NCI-H524 treated with DMSO at 0.1 percent for 48 hours (cell line): ENCODE data around the gene FBXO11.
"Not testable (repeated sequence)": the region's sequence is repeated elsewhere in the genome, so short reads cannot be mapped to it uniquely, and the experiment has no call there.

ENCODE experiments used
- DNase-seq: peaks from one replicate; lab custom pipeline; 2025; lab: John Stamatoyannopoulos, UW

FBXO11 gene

DNA sequence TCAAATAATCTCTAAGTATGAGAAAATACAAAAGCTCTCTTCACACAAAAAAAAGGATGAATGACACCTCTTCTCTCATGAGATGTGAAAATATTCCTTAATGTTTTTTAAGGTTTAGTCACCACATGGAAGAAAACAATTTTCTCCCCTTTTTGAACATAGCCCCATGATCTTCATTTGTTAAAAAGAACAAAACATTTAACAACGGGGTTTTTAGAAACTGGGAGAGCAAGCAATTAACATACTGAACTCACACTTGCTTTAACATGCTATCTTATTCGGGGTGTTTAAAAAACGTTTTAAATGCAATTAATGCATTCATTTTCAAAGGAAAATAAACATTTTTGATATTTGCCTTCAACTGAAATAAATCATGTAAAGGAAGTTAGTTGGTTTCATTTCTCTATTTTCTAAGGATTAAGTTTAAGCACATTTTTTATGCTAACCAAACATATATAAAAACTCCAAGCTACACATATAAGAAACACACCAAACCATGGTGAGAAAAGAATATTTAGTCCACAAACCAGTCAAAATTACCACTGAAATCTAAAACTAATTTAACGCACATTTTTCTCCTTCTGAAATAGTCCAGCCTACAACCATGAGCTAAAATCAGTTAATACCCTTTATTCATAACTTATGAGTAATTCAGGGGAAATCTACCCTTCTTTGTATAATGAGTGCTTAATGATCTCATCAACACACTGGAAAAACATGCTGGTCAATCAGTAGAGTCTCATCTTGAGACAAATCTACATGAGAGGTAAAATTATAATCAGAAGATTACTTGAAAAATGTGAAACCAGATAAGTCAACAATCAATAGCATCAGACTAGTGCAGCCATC, 8.2 kb downstream of the FBXO11 start:
- no peak for DNase-seq

DNA sequence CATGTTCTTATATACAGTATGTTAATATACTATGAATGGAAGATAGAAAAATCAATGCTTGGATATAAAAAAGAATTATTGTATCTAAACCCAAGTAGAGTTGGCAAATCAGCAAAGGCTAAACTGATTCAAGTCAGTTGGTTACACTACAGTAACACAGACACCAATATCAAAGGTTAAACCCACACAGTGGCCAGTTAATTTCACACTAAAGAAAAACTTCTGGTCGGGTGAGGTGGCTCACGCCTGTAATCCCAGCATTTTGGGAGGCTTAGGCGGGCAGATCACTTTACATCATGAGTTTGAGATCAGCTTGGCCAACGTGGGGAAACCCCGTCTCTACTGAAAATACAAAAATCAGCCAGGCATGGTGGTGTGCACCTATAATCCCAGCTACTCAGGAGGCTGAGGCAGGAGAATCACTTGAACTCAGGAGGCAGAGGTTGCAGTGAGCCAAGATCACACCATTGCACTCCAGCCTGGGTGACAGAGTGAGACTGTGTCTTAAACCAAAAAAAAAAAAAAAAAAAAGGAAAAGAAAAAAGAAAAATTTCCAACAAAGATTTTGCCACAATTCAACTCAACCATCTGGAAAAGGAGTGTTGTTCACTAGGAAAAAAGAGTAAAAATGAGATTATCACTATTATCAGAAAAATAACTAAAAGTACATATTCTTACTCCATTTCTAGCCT, 9.0 kb downstream of the FBXO11 start:
- not testable (repeated sequence) for DNase-seq

DNA sequence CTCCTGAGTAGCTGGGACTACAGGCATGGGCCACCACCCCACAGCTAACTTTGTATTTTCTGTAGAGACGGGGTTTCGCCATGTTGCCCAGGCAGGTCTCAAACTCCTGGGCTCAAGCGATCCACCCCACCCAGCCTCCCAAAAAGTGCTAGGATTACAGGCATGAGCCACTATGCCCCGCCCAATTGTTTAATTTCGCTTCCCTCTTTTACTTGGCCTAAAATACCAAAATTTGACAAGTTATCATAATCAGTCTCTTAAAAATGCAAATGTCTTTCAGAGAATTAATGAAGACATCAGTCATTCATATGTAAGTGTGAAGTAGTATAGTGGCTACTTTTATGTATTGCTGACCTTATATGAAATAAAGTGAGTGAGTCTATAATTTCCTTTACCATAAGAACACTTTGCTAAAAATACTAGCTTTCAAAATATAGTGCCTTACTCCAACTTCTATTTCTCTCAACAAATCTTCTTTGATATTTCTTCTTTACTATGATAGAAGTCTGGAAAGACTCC, 9.8 kb downstream of the FBXO11 start:
- DNase-seq, result no peak

DNA sequence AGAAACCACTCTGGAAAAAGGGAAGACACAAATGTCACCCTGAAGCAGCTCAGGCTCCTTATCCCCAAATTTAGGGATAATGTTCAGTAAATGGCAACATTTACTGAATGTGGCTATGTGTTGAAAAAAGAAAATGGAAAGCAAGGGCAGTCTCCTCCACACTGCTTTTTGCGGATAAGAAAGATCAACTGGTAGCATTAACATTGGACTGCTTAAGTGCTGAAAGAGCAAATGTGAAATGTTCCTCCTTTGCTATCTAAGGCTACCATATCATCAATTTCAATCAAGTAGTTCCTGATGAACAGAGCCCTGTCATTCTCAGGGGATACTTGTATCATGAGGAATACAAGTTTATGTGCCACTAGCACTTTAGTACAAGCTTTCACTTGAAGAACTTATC, 12.5 kb downstream of the FBXO11 start:
- no peak for DNase-seq

DNA sequence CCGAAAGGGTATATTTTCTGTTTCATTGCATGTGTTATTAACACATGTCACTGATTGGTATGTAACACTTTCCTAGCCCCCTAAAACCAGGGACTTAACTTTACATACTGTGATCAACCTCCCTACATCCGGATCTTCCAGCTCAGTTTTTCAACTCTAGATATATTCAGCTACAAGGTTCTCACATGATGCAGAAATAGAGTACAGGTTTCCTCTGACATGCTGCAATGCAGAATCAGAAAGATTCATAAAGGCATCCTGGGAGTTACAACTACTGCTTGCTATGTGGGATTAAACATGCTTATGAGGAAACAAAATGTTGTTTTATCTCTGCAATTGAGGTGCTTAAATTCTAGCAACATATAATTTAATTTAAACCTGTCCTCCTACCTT, 14.0 kb downstream of the FBXO11 start:
- no peak for DNase-seq

DNA sequence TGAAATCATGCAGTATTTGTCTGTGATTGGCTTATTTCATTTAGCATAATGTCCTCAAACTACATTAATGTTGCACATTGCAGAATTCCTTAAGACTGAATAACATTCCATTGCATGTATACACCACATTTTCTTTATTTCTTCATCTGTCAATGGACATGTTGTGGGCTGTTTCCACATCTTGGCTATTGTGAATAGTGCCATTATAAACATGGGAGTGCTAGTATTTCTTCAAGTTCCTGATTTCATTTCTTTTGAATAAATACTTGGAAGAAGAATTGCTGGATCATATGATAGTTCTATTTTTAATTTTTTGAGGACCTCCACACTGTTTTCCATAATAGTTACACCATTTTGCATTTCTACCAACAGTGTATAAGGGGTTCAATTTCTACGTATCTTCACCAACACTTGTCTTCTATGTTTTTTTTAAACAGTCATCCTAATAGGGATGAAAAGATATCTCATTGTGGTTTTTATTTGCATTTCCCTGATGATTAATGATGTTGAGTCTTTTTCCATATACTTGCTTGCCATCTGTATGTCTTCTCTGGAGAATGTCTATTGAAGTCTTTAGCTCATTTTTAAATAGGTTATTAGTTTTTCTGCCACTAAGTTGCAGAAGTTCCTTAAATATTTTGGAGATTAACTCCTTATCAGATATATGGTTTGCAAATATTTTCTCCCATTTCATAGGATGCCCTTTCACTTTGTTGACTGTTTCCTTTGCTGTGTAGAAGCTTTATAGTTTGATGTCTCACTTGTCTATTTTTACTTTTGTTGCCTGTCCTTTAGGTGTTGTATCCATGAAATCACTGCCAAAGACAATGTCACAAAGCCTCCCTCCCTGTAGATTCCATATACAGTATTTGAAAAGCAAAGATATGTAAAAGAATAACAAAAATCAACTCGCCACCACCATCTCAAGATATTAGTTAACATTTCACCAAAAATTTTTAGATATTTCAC, 14.6 kb downstream of the FBXO11 start:
- no peak for DNase-seq

DNA sequence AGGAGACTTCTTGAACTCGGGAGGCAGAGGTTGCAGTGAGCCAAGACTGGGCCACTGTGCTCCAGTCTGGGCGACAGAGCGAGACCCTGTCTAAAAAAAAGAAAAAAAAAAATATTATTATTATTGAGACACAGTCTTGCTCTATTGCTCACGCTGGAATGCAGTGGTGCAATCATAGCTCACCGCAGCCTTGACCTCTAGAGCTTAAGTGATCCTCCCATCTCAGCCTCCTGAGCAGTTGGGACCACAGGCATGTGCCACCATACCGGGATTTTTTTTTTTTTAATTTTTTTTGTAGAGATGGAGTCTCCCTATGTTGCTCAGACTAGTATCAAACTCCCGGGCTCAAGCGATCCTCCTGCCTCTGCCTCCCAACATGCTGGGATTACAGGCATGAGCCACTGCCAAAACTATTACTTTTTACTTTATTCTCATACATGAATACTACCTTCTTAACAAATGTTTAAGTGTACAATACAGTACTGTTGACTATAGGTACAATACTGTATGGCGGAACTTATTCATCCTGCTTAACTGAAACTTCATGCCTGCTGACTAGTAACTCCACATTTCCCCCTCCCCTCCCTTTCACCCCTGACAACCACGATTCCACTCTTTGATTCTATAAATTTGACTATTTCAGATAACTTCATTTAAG, 15.5 kb downstream of the FBXO11 start:
- no peak for DNase-seq

DNA sequence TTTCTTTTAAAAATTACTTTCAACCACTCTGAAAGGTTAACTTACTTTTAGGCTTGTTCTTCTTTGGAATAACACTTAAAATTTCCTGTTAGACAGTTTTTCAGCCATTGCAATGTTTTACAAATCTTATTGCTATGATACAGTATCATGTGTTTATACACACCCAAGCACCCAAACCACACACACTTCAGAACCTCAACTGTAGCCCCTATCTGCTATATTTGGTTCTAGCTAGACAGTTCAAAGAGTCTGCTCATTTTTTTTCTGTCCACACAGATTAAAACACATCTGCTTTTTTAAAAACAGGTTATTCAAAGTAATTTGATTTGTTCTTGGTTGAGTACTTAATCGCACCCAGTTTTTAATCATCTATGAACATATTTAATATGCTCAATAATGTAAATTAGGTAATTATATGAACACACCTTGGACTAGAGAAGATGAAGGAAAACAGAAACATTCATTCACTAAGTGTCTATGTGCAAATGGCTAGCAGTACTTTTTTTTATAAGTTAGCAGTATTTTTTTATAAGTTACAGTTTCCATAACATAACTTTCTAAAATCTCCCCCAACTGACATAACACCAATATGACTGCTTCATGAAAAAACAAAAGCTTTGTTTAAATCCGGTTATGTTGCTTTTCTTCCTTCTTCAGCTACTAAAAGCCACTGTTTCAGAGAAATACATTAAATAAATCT, 17.6 kb downstream of the FBXO11 start:
- no peak for DNase-seq

DNA sequence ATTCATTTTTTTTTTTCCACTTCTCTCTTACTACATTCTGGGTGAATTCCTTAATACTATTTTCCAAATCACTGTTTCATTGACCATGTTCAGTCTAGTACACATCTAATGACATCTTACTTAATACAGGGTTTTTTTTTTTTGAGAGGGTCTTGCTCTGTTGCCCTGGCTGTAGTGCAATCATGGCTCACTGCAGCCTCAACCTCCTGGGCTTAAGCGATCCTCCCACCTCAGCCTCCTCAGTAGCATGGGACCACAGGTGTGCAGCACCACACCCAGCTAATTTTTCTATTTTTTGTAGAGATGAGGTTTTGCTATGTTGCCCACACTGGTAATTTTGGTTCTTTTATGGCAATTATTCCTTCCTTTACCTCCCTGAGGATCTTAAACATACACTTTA, 29.4 kb downstream of the FBXO11 start:
- DNase-seq, result no peak

DNA sequence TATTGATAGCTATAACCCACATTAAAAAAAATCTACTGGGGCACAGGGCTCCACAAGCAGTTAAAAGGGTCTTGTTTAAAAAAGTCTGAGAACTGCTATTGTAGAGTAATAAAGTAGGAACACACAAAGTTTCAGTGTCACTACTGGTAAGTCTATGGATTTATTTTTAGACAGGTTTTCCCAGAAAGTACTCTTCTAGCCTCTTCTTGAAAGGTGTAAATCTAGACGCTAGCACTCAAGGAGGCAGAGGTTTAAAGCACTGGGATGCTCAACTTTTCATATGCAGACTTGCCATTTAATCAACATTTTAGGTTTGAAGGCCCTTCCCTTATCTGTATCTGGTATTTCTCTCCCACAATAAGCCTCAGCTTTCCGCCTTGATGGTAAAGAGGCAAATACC, 33.4 kb downstream of the FBXO11 start:
- DNase-seq, result no peak

DNA sequence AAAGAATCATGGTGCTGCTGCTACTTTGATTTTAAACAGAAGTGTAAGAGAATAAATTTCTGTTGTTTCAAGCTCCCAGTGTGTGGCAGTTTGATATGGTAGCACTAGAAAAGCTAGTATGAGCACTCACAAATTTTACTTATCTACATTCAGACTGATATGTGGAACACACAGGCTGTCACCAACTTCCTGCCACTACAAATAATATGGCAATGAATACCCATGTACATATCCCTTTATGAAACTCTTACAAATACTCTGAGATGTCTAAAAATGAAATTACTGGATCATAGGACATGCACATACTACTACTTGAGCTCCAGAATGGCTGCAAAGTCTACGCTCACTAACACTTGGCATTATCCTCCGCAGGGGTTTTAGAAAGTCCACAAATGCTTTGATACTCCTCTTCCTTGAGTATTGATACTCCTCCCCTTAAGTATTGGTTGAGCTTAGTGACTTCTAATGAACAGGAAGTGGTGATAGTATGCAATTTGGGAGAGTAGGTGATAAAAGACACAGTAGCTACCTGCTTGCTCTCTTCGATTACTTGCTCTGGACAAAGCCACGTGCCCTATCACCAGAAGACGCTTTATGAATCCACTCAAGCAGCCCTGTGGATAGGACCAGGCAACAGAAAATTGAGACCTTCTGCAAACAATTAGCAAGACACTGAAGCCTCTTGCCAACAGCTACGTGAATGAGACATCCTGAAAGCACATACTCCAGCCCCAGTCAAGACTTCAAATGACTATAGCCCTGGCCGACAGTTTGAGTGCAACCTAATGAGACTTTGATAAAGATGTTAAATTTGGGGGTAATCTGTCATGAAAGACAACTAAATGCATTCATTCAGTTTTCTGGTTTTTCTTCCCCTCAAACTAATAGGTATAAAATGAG, 35.4 kb downstream of the FBXO11 start:
- DNase-seq, result no peak

DNA sequence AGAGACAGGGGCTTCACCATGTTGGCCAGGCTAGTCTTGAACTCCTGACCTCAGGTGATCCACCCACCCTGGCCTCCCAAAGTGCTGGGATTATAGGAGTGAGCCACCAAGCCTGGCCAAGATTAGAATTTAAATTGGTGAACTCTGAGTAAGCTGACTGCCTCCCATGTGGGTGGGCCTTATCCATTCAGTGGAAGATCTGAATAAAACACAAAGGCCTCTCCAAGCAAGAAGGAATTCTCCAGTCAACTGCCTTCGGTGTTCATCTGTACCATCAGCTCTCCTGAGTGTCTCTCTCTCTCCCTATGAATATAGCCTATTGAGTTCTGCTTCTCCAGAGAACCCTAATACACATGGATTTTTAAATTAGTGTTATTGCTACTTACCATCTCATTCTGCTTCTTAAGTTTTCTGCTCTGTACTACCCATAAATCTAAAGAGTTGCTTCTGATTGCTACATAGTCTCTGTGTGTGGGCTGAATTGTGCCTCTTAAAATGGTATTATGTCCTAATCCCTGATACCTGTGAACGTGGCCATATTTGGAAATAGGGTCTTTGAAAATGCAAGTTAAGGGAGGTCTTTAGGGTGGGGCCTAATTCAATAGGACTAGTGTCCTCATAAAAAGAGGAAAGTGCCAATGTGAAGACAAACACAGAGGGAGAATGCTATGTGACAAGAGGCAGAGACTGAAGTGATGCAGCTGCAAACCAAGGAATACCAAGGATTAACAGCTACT, 36.3 kb downstream of the FBXO11 start:
- no peak for DNase-seq

DNA sequence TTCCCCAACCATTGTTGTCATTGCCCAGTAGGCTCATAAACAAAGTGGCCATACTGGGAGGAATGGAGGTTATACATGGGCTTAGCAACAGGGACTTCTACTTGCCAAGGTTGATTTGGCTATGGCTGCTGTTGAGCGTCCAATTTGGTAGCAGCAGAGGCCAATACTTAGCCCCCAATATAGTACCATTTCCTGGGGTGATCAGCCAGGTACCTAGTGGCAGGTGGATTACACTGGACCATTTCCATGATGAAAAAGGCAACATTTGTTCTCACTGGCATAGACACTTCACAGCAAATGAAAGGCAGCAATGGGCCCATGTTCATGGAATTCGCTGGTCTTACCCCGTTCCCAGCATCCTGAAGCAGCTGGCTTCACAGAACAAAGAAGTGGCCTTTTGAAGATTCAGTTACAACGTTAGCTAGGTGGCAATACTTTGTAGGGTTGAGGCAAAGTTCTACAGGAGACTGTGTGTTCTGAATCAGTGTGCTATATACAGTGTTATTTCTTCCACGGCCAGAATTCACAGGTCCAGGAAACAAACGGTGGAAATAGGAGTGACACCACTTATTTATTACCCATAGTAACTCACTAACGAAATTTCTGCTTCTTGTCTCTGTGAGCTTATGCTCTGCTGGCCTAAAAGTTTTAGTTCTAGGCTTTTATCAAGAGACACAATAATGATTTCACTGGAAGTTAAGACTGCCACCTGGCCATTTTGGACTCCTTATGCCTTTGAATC, 37.5 kb downstream of the FBXO11 start:
- DNase-seq, result no peak

DNA sequence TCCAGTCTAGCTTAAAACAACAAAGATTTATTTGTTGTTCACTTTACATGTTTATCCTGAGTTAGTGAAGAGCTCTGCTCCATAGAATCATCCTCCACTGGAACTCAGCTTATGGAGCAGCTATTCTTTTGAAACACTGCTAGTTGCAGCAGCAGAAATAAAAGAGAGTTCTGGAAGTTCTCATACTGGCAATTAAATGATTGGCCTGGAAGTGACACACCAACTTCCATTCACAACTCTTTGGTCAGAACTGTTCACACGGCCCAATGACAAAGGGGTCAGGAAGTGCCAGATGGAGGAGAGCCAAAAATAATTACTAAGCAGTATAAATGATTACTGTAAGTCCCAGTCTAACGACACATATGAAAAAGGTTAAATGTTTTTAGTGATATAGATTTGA, 39.1 kb downstream of the FBXO11 start:
- DNase-seq, result no peak

DNA sequence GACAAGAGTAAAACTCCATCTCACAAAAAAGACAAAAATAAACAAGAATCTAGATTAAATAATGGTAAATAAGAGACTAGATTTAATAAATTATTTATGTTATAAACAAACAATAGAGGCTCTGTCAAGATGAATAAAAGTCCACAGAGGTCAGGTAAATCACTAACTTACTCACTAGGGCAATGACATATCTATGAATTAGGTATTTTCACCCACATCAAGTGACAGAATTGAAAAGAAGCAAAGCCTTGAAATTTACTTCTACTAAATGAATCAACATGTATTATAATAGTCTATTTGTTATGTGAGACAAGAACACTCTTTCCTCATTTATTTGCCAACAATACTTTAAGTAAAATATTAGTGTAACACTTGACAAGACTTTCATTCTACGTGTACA, 41.7 kb downstream of the FBXO11 start:
- DNase-seq, result no peak

DNA sequence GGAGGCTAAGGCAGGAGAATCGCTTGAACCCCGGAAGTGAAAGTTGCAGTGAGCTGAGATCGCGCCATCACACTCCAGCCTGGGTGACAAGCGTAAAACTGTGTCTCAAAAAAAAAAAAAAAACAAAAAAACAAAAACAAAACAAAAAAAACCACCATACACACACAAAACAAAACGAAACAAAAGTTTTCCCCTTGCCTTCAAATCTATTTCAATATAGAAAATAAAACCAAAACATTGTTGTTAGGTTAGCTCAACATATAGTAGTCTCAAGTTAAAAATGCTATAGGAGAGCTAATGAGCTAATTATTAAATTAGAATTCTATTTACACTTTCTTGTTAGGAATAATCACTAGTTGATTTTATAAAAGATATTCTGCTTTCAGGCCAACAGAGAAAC, 43.3 kb downstream of the FBXO11 start:
- DNase-seq, result no peak

DNA sequence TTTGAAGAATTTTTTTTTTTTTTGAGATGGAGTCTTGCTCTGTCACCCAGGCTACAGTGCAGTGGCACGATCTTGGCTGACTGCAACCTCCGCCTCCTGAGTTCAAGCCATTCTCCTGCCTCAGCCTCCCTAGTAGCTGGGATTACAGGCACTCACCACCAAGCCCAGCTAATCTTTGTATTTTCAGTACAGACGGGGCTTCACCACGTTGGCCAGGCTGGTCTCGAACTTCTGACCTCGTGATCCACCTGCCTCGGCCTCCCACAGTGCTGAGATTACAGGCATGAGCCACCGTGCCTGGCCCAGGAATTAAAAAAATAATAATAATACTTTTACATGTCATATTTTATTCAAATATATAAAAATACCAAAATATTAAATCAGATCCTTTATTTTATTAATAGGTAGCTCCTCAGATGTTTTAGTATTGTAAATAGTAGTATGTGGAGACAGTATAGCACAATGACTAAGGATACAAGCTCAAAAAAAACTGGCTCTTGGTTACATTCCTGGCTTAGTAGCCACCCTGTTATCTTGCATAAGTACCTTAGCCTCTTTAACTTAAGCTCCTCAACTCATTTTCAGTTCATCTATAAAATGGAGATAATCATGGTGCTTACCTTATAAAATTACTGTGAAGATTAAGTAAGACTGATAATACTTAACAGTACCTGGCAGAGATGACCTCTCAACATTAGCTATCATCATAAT, 53.1 kb downstream of the FBXO11 start:
- DNase-seq, result not testable (repeated sequence)

DNA sequence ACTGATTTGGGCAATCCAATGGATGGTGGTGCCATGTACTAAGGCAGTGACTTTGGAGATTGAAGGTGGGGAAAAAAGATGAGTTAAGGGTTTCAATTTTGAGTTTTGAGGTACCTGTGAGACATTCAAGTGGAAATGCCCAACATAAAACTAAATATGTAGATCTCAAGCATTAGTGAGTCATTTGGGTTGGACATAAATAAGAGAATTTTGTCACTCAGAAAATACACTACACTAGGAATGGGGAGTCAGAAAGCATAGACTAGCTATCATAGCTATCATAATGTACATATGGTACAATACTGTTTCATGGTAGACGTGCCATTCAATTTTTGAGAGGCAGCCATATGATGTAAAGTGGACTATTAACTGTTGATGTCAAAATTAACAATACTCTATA, 56.1 kb downstream of the FBXO11 start:
- DNase-seq, result no peak
